Measurements from ENCODE around the gene DNAH12. TPM values are rescaled to one million over a fixed set of nuclear protein-coding genes. Genes with fewer than 3 reads are reported as not detected.
A peak's percentile ranks its signal among the peaks of the same experiment; 100 is the strongest.
"Not testable (repeated sequence)": the region's sequence is repeated elsewhere in the genome, so short reads cannot be mapped to it uniquely, and the experiment has no call there.

Gene DNAH12
- total RNA-seq, 1 donor from 2014 or later: 0.25 TPM

DNA sequence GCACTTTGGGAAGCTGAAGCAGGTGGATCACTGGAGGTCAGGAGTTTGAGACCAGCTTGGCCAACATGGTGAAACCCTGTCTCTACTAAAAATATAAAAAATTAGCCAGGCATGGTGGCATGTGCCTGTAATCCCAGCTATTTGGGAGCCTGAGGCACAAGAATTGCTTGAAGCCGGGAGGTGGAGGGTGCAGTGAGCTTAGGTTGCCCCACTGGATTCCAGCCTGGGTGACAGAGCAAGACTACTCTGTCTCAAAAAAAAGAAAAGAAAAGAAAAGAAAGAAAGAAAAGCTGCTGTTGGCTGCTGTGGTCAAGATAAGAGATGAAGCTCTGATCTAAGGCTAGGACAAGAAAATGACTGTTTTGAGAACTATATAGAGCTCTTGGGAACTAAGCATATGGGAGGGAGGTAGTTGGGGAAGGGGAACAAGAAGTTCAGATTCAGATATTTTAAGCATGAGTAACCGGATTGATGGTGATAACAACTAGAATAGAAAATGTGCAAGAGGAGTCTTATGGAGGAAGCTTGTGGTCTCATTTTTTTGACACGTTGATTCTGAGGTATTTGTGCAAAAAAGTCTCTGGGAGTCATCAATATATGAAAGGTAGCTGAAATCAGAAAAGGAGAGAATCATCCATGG, 25.7 kb downstream of the DNAH12 start:
- DNase-seq (ENCODE audit: low read depth): peak; percentile 25

DNA sequence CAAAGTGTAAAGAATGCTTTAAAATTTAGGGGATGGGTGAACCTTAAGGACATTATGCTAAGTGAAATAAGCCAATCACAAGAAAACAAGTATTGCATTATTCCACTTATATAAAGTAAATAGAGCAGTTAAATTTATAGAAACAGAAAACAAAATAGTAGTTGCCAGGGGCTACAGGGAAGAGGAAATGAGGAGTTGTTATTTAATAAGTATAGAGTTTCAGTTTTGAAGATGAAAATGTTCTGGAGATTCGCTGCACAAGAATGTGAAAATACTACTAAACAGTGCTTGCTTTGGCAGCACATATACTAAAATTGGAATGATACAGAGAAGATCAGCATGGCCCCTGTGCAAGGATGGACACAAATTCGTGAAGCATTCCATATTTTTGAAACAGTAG, 32.0 kb downstream of the DNAH12 start:
- DNase-seq (ENCODE audit: low read depth): peak; percentile 14

DNA sequence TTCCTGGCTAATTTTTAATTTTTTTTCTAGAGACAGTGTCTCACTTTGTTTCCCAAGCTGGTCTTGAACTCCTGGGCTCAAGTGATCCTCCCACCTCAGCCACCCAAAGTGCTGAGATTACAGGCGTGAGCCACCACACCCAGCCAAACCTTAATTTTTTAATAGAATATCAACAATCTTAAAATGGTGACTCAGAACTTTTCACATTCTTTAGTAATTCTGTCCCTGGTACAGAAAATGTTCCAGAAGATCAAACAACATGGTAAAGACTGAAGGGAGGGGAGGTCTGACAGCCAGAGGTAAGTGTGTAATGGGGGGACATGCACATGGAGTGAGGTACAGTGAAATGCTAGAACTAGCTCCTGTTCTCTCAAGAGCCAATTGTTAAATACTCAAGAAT, 38.2 kb downstream of the DNAH12 start:
- DNase-seq (ENCODE audit: low read depth): no peak

DNA sequence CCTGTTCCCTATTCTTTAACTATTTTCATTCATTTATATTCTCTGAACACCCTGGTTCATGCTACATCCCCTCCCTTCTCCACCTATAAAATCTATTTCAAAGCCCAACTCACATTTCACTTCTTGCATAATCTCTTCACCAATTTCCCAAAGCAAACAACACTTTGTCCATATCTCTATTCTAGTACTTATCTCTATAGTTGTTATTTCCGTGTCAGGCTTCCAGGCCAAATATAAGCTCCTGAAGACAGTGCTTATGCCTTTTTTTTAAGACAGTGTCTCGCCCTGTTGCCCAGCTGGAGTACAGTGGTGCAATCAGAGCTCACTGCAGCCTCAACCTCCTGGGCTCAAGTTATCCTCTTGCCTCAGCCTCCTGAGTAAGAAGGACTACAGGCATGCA, 43.6 kb downstream of the DNAH12 start:
- no peak for DNase-seq (ENCODE audit: low read depth)

DNA sequence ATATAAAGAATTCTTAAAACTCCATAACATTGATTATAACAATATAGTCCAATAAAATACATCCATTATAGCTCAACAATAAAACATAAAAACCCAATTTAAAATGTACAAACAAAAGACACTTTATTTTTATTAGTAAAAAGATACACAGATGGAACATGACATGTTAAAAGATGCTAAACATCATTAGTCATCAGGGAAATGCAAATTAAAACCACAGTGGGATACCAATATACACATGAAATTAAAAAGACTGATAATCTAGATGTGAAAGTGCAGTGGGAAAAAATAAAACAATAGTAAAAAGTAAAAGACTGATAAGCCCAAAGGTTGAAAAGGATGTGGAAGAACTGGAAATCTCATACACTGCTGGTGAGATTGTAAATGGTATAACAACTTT, 46.2 kb downstream of the DNAH12 start:
- DNase-seq (ENCODE audit: low read depth): no peak

DNA sequence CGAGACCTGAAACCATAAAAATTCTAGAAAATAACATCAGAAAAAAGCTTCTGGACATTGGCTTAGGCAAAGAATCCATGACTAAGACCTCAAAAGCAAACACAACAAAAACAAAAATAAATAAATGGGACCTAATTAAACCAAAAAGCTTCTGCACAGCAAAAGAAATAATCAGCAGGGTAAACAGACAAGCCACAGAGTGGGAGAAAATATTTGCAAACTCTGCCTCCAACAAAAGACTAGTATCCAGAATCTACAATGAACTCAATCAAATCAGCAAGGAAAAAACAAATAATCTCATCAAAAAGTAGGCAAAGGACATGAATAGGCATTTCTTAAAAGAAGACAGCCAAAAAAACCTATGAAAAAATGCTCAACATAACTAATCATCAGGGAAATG, 59.6 kb downstream of the DNAH12 start:
- DNase-seq (ENCODE audit: low read depth): no peak

DNA sequence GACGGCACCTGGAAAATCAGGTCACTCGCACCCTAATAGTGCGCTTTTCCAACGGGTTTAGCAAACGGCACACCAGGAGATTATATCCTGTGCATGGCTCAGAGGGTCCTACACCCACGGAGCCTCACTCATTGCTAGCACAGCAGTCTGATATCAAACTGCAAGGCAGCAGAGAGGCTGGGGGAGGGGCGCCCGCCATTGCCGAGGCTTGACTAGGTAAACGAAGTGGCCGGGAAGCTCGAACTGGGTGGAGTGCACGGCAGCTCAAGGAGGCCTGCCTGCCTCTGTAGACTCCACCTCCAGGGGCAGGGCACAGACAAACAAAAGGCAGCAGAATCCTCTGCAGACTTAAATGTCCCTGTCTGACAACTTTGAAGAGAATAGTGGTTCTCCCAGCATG, 67.0 kb downstream of the DNAH12 start:
- DNase-seq (ENCODE audit: low read depth): not testable (repeated sequence)

DNA sequence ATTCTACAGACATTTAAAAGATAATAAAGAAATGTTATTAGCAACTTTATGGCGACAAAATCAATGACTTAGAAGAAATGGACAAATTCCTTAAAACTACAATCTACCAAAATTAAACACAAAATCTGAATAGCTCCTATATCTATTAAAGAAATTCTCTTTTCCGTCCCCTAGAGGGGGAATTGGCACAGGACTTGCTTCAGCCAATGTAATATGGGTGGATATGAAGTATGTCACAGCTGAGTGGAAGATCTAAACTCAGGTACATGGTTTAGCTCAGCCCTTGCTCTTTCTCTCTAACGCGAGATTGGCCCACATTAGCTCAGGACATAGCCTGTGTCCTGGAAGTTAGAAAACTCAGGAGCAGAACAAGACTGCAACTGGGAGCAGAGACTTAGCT, 79.3 kb downstream of the DNAH12 start:
- DNase-seq (ENCODE audit: low read depth): peak; percentile 3

DNA sequence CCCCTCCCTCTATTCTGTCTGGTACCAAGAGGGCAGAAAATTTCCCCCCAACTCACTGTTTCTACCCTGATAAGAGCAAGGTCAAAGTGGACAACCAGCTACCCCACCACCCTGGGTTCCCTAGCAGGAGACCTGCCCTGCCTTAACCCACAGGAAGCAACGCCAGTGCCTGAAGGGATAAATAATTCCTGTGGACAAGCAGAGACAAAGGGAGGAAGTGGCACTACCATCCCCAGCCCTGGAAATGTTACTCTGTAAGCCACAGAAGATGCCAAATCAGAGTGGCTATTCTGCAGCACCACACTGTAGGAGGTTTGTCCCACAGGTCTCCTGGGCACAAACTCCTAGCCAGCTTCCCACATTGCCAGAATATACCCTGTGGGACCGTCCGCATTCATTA, 80.1 kb downstream of the DNAH12 start:
- DNase-seq (ENCODE audit: low read depth): no peak

DNA sequence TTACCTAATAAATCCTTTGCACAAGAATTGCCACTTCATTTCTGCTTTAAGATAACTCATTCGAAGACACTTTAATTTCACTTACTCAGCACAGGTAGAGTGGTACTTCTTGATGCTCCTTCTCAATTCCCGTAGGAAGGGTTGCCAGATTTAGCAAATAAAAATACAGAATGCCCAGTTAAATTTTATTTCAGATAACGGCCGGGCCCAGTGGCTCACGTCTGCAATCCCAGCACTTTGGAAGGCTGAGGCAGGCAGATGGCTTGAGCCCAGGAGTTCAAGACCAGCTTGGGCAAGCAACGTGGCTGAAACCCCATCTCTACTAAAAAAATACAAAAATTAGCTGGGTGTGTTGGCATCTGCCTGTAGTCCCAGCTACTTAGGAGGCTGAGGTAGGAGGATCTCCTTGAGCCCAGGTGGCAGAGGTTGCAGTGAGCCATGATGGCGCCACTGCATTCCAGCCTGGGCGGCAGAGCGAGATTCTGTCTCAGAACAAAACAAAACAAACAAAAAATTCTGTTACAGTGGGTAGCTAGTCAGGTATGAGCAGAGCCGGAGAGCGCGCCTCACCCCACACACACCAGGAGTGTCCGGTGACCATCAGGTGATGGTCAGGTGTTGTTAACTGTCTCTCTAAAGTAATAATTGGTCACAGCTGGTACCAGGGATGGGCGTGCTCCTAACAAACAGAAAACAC, 92.8 kb downstream of the DNAH12 start:
- no peak for DNase-seq (ENCODE audit: low read depth)

DNA sequence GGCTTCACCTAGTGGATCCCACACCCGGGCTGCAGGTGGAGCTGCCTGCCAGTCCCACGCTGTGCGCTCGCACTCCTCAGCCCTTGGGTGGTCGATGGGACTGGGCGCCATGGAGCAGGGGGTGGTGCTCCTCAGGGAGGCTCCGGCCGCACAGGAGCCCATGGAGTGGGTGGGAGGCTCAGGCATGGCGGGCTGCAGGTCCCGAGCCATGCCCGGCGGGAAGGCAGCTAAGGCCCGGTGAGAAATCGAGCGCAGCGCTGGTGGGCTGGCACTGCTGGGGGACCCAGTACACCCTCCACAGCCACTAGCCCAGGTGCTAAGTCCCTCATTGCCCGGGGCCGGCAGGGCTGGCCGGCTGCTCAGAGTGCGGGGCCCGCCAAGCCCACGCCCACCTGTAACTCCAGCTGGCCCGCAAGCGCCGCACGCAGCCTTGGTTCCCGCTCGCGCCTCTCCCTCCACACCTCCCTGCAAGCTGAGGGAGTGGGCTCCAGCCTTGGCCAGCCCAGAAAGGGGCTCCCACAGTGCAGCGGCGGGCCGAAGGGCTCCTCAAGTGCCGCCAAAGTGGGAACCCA, 94.8 kb downstream of the DNAH12 start:
- DNase-seq (ENCODE audit: low read depth): not testable (repeated sequence)

DNA sequence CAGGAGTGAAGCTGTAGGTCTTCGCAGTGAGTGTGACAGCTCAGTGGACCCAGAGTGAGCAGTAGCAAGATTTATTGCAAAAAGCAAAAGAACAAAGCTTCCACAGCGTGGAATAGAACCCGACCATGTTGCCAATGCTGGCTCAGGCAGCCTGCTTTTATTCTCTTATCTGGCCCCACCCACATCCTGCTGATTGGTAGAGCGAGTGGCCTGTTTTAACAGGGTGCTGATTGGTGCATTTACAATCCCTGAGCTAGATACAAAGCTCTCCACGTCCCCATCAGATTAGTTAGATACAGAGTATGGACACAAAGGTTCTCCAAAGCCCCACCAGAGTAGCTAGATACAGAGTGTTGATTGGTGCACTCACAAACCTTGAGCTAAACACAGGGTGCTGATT, 95.7 kb downstream of the DNAH12 start:
- DNase-seq (ENCODE audit: low read depth): not testable (repeated sequence)

DNA sequence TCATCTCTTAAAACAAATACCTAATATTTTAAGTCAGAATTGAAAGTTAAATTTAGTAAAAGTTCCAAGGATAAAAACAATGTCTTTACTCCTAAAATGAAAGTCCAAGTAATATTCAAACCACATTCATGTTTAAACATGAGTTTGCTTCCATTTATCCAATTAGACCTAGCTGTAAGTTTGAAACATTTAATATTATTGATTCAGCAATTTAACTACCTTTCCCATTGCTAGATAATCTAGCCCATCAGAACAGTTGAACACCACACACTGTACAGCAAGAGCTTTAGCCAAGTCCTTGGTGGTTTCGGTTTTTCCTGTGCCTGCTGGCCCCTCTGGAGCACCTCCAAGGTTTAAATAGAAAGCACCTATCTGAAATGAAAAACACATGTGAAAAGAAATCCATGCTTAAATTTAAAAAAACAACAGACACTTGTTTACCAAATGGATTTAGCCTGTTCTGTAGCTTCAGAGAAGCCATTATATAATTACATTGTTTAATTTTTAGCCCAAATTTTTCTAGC, 97.8 kb downstream of the DNAH12 start:
- DNase-seq (ENCODE audit: low read depth): no peak

DNA sequence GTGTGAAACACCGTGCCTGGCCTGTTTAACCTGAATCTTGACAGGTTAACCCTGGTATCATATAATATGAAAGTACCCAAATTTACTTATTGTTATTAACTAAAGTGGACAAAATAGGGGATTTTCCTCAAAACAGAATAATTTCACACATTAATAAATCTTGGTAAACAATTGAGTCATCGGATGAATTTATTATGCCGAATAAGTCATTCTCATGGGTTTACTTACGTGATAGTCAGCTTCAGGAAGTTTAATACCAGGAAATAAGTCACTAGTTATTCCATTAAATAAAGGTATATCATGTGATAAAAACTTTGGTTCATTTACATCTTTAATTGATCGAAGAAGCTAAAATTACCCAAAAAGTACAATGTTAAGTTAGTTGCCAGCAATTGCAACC, 99.7 kb downstream of the DNAH12 start:
- peak; percentile 4 for DNase-seq (ENCODE audit: low read depth)

DNA sequence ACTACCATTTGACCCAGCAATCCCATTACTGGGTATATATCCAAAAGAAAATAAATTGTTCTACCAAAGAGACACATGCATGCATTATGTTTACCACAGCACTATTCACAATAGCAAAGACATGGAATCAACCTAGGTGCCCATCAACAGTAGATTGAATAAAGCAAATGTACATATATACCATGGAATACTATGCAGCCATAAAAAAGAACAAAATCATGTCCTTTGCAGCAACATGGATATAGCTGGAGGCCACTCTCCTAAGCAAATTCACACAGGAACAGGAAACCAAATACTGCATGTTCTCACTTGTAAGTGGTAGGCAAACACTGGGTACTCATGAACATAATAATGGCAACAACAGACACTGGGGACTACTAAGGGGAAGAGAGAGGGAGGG, 104.0 kb downstream of the DNAH12 start:
- not testable (repeated sequence) for DNase-seq (ENCODE audit: low read depth)

DNA sequence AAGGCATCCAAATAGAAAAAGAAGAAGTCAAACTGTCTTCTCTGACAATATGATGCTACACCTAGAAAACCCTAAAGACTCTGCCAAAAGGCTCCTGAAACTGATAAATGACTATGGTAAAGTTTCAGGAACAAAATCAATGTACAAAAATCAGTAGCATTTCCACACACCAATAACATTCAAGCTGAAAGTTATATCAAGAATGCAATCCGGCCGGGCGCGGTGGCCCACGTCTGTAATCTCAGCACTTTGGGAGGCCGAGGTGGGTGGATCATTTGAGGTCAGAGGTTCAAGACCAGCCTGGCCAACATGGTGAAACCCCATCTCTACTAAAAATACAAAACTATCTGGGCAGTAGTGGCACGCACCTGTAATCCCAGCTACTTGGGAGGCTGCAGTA, 105.7 kb downstream of the DNAH12 start:
- not testable (repeated sequence) for DNase-seq (ENCODE audit: low read depth)

DNA sequence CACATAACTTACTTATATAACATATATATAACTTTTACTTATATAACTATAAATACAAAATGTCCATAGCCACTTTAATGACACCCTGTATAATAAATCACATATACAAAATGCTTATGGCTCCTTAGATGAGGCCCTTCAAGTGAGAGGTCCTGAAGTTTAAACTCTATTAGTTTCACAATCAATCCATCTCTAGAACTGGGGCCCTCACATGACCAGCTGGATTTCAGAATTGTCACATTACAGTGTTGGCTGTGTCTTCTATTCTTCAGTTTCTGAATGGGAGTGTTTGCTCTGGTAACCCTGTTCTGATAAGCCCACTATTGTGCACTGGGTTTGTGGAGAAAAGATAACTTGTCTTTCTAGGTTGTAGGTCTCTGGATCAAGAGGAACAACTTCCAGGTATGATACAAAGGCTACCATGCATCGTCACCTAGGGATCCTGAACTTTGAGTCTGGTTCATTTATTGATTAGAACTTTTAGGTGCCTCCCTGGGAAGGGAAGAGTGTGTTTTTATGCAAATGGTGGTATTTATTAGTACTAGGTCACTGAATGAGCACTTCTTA, 107.9 kb downstream of the DNAH12 start:
- no peak for DNase-seq (ENCODE audit: low read depth)

DNA sequence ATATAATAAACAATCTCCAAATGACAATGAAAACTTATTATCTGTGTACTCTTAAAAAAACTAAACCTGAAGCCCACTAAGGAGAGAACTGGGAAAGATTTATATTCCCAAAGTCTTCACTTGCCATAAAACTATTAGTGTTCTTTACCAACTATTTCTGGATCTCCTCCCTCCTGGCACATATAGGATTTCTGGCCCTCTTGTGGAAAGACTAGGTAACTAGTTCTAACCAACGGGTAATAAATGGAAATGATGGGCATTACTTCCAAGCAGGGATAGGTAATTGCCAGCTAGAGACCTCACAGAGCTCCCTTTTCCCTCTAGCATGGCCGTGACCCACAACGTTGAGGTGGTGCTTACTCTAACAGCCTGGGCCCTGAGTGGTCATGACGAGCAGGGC, 110.1 kb downstream of the DNAH12 start:
- DNase-seq (ENCODE audit: low read depth): peak; percentile 51

DNA sequence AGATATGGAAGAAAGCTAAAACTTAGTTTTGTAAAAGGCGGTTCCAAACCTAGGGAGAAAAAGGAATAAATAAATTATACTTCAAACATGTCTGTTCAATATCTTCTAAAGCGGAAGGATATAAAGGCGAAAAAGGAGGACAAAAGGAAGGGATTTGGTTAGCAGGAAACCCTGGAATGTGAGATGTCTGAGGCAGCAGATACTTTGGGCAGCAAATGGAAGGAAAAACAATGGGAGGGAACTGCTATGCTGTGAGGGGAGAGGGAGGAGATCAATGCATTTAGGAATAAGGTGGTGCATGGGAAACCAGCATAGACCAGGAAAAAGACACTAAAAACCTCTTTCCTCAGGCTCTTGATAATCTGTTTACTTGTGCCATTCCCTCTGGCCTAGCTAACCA, 120.8 kb downstream of the DNAH12 start:
- no peak for DNase-seq (ENCODE audit: low read depth)

DNA sequence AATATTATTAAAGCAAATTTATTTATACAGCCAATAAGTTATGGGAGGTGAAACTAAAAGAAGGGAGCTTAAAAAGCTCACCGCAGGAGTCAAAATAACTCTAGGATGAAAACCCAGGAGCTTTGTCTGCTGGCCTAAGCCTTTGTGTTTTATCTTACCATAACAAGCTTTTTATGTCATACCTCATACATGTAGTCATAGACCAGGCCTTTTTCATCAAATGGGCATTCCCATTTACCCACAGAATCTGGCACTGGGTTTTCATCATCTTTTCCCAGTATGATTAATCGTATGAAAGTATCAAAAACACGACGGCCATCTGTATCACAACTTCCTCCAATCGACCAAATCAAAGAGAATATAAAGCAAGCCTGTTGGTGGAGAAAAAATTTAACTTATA, 122.8 kb downstream of the DNAH12 start:
- DNase-seq (ENCODE audit: low read depth): no peak

DNA sequence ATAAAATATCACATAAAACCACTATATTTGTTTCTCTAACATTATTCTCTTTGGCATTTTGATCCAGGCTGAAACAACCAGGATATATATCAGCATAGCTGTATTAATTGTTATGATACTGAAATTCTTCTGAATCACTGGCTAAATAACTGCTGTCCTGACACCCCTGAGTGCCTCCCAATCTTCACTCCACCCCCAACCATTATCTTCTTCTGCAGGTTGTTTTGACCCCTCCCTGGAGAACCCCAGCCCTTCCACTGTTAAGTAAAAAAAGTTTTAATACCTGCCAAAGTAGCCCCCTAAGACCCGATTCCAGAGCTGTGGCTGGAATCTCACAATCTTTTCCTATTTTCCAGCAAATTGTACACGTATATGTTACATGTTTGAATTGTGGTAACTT, 124.1 kb downstream of the DNAH12 start:
- DNase-seq (ENCODE audit: low read depth): no peak

DNA sequence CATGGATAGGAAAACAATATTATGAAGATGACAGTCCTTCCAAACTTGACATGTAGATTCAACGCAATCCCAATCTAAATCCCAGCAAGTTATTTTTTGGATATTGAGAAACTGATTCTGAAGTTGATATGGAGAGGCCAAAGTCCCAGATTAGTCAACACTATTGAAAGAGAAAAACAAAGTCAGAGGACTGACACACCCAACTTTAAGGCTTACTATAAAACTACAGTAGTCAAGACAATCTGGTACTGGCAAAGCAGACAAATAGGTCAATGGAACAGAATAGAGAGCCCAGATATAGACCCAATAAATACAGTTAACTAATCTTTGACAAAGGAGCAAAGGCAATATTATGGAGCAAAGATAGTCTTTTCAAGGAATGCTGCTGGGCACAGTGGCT, 132.4 kb downstream of the DNAH12 start:
- no peak for DNase-seq (ENCODE audit: low read depth)

DNA sequence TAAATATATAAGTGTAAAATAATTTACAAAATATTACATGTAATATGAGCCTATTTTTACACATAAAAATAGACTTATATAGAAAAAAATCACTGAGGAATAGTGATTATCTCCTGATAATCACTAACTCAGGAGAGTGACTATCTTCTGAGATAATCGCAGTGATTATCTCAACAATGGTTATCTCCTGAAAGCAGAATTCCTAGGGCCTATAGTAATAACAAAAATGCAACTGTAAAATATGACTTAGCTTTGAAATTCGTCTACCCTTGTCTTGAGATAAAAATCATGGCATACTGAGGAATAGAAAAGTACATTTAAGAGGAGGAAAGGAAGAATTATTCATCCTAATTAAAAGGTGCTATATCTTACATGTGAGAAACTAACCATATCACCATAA, 134.7 kb downstream of the DNAH12 start:
- no peak for DNase-seq (ENCODE audit: low read depth)
